ENCODE results near the gene PRXL2A. TPM values are rescaled to one million over a fixed set of nuclear protein-coding genes. Genes with fewer than 3 reads are reported as not detected.
"Not testable (repeated sequence)": the region's sequence is repeated elsewhere in the genome, so short reads cannot be mapped to it uniquely, and the experiment has no call there.

The PRXL2A gene
- total RNA-seq, 2 donors from 2014 or later = 9.4 to 9.6 TPM

- no peaks in the 10 kb centered on the region for H3K27me3 Mint-ChIP-seq
- H3K9me3 Mint-ChIP-seq = no peaks in the 10 kb centered on the region
- H3K4me3 Mint-ChIP-seq = peak overlapping the region; percentile 91
- H3K4me1 Mint-ChIP-seq = peaks cover 64% of the 10 kb centered on the region
- H3K27ac Mint-ChIP-seq = peak overlapping the region; percentile 99
- H3K36me3 Mint-ChIP-seq (ENCODE audit: low read depth) = peaks cover 68% of the 10 kb centered on the region
- peak; percentile 69 for ATAC-seq (replicated peaks)
Observed at GRCh38 chr10:80465839-80466590, 57.7 kb downstream of the PRXL2A start.

DNA sequence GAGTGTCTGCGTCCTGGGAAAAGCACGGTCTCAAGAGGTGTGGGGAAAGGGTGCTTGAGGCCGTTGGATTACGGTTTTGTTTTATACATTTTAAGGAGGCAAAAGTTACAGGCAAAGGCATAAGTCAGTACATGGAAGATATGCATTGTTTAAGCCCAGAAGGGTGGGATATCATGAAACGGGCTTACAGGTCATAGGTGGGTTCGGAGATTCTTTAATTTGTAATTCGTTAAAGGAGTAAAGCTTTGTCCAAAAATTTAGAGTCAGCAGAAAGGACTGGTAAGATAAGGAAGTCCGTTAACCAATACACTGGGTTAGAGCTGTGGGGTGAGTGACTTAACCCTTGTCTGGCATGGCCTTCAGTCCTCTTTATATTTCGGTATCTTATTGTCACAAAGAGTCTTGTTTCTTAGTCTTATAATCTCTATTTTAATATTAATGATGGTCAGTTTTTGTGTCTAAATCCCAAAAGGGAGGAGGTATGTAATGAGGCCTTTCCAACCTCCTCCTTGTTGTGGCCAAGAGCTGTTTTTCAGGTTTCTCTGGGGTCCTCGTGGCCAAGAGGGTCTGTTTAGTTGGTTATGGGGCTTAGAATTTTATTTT is 58.5 kb downstream of the PRXL2A start:
- H3K4me1 Mint-ChIP-seq = peaks cover 63% of the 10 kb centered on the region
- H3K9me3 Mint-ChIP-seq = no peaks in the 10 kb centered on the region
- ATAC-seq (replicated peaks) = no peak
- no peaks in the 10 kb centered on the region for H3K27me3 Mint-ChIP-seq
- peaks cover 70% of the 10 kb centered on the region for H3K36me3 Mint-ChIP-seq (ENCODE audit: low read depth)
- H3K27ac Mint-ChIP-seq = peak overlapping the region; percentile 99
- peak overlapping the region; percentile 91 for H3K4me3 Mint-ChIP-seq

GRCh38 chr10:80468002-80468401 is 59.7 kb downstream of the PRXL2A start:
- peaks cover 66% of the 10 kb centered on the region for H3K4me1 Mint-ChIP-seq
- no peaks in the 10 kb centered on the region for H3K9me3 Mint-ChIP-seq
- no peak for ATAC-seq (replicated peaks)
- H3K27ac Mint-ChIP-seq = peak overlapping the region; percentile 99
- peak overlapping the region; percentile 91 for H3K4me3 Mint-ChIP-seq
- peaks cover 82% of the 10 kb centered on the region for H3K36me3 Mint-ChIP-seq (ENCODE audit: low read depth)
- no peaks in the 10 kb centered on the region for H3K27me3 Mint-ChIP-seq

- no peaks in the 10 kb centered on the region for H3K27me3 Mint-ChIP-seq
- H3K9me3 Mint-ChIP-seq = no peaks in the 10 kb centered on the region
- H3K4me3 Mint-ChIP-seq = peak overlapping the region; percentile 91
- ATAC-seq (replicated peaks) = no peak
- peak overlapping the region; percentile 99 for H3K27ac Mint-ChIP-seq
- peaks cover 82% of the 10 kb centered on the region for H3K36me3 Mint-ChIP-seq (ENCODE audit: low read depth)
- H3K4me1 Mint-ChIP-seq = peaks cover 59% of the 10 kb centered on the region
Observed at GRCh38 chr10:80468806-80469421, 60.6 kb downstream of the PRXL2A start.

GRCh38 chr10:80470266-80470665 is 61.9 kb downstream of the PRXL2A start:
- no peaks in the 10 kb centered on the region for H3K27me3 Mint-ChIP-seq
- H3K9me3 Mint-ChIP-seq = no peaks in the 10 kb centered on the region
- H3K27ac Mint-ChIP-seq = peak overlapping the region; percentile 99
- peaks cover 58% of the 10 kb centered on the region for H3K4me1 Mint-ChIP-seq
- H3K4me3 Mint-ChIP-seq = peak overlapping the region; percentile 91
- ATAC-seq (replicated peaks) = no peak
- peaks cover 87% of the 10 kb centered on the region for H3K36me3 Mint-ChIP-seq (ENCODE audit: low read depth)

DNA sequence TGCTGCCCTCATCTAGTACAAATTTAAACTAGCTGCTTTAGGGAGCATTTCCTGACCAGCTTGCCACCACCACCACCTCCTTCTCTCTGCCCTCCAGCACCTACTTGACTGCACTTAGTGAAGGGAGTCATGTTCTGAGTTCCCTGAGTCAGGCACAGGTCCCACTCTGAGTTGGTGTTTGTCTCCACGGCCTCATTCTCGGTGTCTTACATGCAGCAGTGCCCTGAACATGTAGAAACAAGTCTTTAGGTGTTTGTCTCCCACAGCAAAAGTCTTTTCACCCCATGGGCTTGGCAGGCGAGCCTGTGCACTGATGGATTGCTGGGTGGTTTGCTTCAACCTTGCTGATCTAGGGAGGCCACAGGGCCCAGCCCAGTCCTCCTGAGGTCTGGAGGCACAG is 62.6 kb downstream of the PRXL2A start:
- Mint-ChIP-seq H3K4me3 (peak overlapping the region; percentile 91), H3K27me3 (no peaks in the 10 kb centered on the region), H3K36me3 (ENCODE audit: low read depth) (peaks cover 81% of the 10 kb centered on the region), H3K9me3 (no peaks in the 10 kb centered on the region), H3K4me1 (peaks cover 52% of the 10 kb centered on the region), H3K27ac (peak overlapping the region; percentile 99)
- peak; percentile 63 for ATAC-seq (replicated peaks)

DNA sequence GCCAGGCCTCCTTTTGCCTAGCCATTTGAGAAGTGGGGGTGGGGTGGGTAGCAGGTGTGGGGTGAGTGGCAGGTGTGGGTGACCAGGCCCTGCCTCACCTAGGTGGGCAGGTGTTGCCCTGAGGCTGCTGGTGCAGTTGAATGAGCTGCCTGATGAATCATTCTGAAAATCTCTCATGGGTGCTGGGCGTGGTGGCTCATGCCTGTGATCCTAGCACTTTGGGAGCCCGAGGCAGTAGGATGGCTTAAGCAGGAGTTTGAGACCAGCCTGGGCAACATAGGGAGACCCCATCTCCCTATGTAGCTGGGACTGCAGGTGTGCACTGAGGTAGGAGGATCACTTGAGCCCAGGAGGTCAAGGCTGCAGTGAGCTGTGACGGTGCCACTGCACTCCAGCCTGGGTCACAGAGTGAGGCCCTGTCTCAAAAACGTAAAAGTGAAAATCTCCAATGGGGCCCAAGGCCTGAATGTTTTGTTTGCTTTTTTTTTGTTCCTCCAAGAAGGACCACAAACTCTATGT is 63.4 kb downstream of the PRXL2A start:
- H3K4me1 Mint-ChIP-seq = peaks cover 46% of the 10 kb centered on the region
- H3K27ac Mint-ChIP-seq = peak overlapping the region; percentile 99
- peak; percentile 63 for ATAC-seq (replicated peaks)
- no peaks in the 10 kb centered on the region for H3K27me3 Mint-ChIP-seq
- peak overlapping the region; percentile 91 for H3K4me3 Mint-ChIP-seq
- peaks cover 81% of the 10 kb centered on the region for H3K36me3 Mint-ChIP-seq (ENCODE audit: low read depth)
- H3K9me3 Mint-ChIP-seq = no peaks in the 10 kb centered on the region

GRCh38 chr10:80472234-80473095 is 64.1 kb downstream of the PRXL2A start:
- peak overlapping the region; percentile 99 for H3K27ac Mint-ChIP-seq
- H3K4me3 Mint-ChIP-seq = peak overlapping the region; percentile 91

GRCh38 chr10:80473096-80473657 is 64.8 kb downstream of the PRXL2A start:
- peaks cover 55% of the 10 kb centered on the region for H3K4me1 Mint-ChIP-seq
- peak; percentile 26 for ATAC-seq (replicated peaks)
- peaks cover 5% of the 10 kb centered on the region for H3K9me3 Mint-ChIP-seq
- peaks cover 84% of the 10 kb centered on the region for H3K36me3 Mint-ChIP-seq (ENCODE audit: low read depth)
- peak overlapping the region; percentile 91 for H3K4me3 Mint-ChIP-seq
- H3K27me3 Mint-ChIP-seq = no peaks in the 10 kb centered on the region
- peak overlapping the region; percentile 99 for H3K27ac Mint-ChIP-seq

More at GRCh38 chr10:80472234-80473095, 64.1 kb downstream of the PRXL2A start:
- H3K36me3 Mint-ChIP-seq (ENCODE audit: low read depth) = peaks cover 84% of the 10 kb centered on the region
- no peaks in the 10 kb centered on the region for H3K9me3 Mint-ChIP-seq
- peak; percentile 78 for ATAC-seq (replicated peaks)
- H3K4me1 Mint-ChIP-seq = peaks cover 47% of the 10 kb centered on the region
- H3K27me3 Mint-ChIP-seq = no peaks in the 10 kb centered on the region

GRCh38 chr10:80473692-80474596 is 65.6 kb downstream of the PRXL2A start:
- Mint-ChIP-seq H3K4me1 (peaks cover 57% of the 10 kb centered on the region), H3K4me3 (peak overlapping the region; percentile 91), H3K9me3 (peaks cover 5% of the 10 kb centered on the region), H3K27ac (peak overlapping the region; percentile 99), H3K36me3 (ENCODE audit: low read depth) (peaks cover 83% of the 10 kb centered on the region), H3K27me3 (no peaks in the 10 kb centered on the region)
- ATAC-seq (replicated peaks) = no peak

DNA sequence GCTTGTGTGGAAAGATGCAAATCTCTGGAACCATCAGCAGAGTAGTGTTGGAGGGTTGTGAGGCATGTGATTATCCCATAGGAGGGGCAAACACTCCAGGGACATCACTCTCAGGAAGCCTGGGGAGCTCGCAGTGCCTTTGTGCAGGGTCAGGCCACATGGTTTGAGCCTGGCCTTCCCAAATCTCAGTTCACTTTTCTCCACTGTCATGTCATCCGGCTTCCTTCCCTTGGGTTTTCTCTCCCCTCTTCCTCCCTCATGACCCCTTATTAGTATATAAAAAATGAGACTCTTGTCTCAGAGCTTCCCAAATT is 66.2 kb downstream of the PRXL2A start:
- peaks cover 54% of the 10 kb centered on the region for H3K4me1 Mint-ChIP-seq
- H3K36me3 Mint-ChIP-seq (ENCODE audit: low read depth) = peaks cover 77% of the 10 kb centered on the region
- peak overlapping the region; percentile 99 for H3K27ac Mint-ChIP-seq
- peaks cover 5% of the 10 kb centered on the region for H3K9me3 Mint-ChIP-seq
- H3K27me3 Mint-ChIP-seq = no peaks in the 10 kb centered on the region
- ATAC-seq (replicated peaks) = no peak
- peak overlapping the region; percentile 91 for H3K4me3 Mint-ChIP-seq

GRCh38 chr10:80474941-80475340 is 66.6 kb downstream of the PRXL2A start:
- no peak for ATAC-seq (replicated peaks)

GRCh38 chr10:80475641-80476040 is 67.3 kb downstream of the PRXL2A start:
- H3K27ac Mint-ChIP-seq = peak overlapping the region; percentile 99

More at GRCh38 chr10:80474941-80475340, 66.6 kb downstream of the PRXL2A start:
- peak overlapping the region; percentile 99 for H3K27ac Mint-ChIP-seq
- peaks cover 74% of the 10 kb centered on the region for H3K36me3 Mint-ChIP-seq (ENCODE audit: low read depth)
- no peaks in the 10 kb centered on the region for H3K27me3 Mint-ChIP-seq
- H3K4me3 Mint-ChIP-seq = peak overlapping the region; percentile 91
- peaks cover 52% of the 10 kb centered on the region for H3K4me1 Mint-ChIP-seq
- H3K9me3 Mint-ChIP-seq = peaks cover 5% of the 10 kb centered on the region

More at GRCh38 chr10:80475641-80476040, 67.3 kb downstream of the PRXL2A start:
- not testable (repeated sequence) for H3K27me3 Mint-ChIP-seq; ATAC-seq (replicated peaks); H3K9me3 Mint-ChIP-seq; H3K4me3 Mint-ChIP-seq
- Mint-ChIP-seq H3K4me1 (peaks cover 57% of the 10 kb centered on the region), H3K36me3 (ENCODE audit: low read depth) (peaks cover 74% of the 10 kb centered on the region)

Data from activated T-helper 17 cell treated with anti-CD3 and anti-CD28 coated beads, Interleukin-2, amount 50 U/mL, for 72 hours (primary cell).